GM04503 (cell line): ENCODE data around the gene CFAP74.
"Not testable (repeated sequence)": the region's sequence is repeated elsewhere in the genome, so short reads cannot be mapped to it uniquely, and the experiment has no call there.

Source experiments
- DNase-seq: peaks from one replicate; pipeline ENCODE4 v3.0.0-alpha.2; 2012; ENCODE audit warnings: low read depth

The CFAP74 gene

DNA sequence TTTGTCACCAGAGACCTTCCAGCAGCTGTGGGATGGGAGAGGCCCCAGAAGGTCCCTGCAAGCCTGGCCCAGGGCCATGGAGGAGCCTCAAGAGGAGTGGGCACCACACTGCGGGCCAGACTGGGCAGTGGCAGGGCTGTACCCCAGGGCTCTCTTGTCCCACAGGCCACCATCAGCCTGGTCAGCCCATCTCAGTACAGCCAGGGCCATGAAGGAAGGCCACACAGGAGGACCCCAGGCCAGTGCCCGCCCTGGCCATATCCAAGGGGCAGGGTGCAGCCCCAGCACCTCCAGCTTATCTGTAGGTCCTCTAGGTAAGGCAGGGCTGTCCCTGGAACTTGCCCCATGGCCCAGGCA is 109.6 kb downstream of the CFAP74 start:
- DNase-seq, result no peak

DNA sequence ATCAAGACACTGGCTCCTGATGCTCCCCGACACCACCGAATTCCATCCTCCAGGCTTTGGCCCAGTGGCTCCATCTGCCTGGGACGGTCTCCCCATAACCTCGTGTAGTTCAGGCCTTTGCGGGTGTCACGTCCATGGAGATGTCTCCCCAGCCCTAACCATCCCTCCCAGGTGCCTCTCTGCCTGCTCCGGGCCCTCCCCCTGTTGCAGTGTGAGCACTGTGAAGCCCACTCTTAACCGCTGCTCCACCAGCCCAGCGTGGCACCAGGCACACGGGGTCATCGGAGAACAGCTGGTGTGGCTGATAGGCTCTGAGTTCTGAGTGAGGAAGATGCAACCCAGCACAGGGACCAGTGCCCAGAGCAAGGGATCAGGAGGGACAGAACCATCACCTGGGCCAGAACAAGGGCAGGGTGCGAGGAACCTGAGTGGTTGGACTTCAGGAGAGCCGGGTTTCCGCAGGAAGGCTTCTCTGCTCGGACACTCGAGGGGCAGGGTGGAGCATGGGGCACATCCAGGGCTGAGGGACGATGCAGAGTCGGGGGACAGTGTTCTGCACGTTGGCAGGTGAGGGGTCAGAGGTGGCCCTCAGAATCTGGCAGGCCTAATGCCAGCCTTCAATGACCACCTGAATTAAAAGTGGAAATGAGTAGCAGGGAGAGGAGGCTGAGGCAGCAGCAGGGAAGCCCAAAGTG is 110.1 kb downstream of the CFAP74 start:
- DNase-seq, result no peak

DNA sequence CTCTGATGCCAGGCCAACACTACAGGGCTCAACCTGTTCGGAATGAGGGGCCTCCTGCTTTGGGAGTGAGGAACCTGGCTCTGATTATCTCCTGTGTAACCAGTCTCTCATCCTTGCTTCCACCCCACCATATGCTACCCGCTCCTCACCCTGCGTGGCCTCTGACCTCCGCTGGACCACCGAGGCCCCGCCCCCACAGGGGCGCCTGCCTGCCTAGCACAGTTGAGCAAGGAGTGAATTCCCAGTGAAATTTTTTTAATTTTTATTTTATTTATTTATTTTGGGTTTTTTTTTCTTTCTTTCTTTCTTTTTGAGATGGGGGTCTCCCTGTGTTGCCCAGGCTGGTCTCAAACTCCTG is 110.8 kb downstream of the CFAP74 start:
- no peak for DNase-seq

DNA sequence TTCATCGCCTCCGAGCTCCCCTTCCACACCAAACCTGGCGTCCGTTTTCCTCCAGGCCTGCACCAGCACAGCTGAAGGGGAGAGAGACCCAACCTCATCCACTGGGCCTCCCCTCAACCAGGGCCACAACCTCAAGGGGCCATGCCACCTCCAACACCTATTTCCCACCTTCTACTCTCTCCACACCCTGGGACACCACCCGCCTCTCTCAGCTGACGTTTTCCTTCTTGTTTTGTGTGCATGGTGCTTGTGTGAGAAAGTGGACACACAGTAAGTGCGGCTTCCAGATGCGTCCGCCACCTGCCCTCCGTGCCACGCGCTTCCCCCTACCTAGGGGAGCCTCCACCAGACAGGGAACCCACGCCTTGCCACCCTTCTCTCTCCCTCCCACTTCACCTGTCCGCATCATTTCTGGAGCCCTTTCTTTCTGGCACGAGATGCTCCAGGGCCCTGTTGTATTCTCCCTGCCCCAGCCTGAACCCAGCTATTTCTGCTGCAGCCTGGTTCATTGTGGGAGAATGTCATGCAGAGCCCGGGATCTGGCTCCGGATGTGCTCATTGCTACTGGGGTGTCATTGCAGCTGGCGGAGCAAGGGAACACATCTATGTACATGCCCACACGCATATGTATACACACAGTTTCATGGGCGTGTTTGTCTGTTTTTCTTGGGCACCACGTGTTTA is 111.4 kb downstream of the CFAP74 start:
- no peak for DNase-seq

DNA sequence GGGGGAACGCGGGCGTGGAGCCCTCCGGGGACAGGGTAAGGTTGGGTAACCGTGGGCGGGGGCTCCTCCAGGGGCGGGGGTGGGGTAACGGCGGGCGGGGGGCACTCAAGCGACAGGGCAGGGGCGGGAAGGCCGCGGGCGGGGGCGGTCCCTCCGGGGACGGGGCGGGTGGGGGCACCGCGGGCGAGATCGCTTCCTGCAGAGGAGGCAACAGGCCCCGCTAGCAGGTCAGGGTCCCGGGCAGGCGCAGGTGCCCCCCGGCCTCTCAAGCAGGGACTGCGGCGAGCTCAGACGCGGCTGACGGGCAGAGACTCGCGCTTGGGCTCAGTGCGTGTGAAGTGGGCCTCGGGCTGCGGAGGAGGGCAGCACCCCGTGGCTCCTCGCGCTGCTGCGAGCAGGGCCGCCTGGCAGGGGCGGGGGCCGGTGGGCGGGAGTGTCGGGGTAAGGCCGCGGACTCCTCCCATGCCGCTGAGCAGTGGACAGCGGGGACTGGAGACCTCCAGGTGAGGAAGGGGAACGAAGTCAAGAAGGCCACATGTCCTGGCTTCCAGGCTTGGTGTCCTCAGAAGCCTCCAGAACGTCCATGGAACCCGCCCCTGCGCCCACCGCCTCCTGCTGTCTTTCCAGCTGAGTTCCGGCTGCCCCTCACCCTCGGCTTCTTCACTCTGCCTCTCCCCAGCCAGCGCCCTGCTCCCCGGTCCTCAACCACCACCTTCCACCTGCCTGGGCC is 112.1 kb downstream of the CFAP74 start:
- DNase-seq, result no peak

DNA sequence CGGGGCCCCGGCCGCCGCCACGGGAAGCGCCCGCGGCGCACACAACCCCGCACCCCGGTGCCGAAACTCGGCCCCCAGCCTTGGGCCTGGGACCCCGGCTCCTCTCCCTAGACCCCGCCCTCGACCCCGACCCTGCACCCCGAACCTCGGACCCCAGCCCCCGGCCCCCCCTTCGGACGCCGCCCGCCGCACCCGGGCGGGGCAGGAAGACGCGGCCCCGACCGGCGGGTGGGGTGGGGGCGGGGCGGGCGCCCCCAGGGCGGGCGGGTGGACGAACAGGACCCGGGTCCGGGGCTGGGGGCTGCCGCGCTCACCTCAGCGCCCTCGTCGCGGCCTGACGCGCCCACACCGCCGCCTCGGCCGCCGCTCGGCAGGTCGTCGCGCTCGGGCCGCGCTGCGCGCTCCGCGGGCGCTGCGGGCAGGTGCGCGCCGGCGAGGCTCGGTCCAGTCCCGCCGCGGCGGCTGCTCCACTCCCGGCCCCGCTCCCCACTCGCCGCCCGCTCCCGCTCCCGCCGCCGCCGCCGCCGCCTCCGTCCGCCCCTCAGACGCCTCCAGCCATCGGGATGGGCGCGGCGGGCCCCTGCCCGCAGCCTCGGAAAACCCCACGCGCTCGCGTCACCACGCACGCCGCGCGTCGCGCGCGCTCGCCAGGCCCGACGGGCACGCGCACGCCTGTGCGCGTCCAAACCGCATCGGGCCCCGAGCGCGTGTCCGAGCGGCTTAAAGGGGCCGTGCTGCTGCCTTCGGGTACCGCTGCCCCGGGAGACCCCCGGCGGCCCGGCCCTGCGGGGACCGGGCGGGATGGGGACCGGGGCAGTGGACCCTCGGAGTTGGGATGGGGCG is 112.9 kb downstream of the CFAP74 start, which contains the start of gene GNB1:
GNB1 (minus strand) TSS at position 582 of the 843 bp plus-strand sequence. CDS start 65,634 bp downstream, outside the sequence.
- peak; percentile 37 for DNase-seq

DNA sequence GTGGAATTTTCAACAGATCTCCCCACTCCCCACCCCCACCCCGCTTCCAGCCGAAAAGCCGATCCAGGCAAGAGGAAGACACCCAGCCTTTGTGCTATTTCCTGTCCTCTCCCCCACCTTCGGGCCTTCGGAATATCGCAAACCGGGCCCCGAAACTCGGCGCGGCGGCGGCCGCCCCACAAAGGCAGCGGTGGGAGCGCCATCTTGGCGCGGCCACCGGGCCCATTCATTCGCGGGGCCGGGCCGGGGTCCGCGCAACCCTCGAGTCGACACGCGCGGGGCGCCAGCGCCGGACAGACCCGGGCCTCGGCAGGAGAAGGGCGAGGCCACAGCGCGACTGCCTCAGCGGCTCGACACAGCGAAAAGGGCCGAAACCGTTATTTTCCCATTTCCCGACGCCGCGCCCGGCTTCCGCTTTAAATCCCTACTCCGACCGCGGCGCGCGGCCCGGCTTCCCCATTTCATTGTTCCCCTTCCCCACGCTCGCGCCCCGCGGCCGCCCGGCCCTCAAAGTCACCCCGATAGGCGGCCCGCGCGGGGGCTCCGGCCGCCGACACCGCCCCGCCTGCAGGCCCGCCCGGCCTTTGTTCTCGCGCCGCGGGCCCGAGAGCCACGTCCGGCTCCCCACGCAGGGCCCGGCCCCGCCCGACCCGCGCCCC is 113.6 kb downstream of the CFAP74 start:
- no peak for DNase-seq

DNA sequence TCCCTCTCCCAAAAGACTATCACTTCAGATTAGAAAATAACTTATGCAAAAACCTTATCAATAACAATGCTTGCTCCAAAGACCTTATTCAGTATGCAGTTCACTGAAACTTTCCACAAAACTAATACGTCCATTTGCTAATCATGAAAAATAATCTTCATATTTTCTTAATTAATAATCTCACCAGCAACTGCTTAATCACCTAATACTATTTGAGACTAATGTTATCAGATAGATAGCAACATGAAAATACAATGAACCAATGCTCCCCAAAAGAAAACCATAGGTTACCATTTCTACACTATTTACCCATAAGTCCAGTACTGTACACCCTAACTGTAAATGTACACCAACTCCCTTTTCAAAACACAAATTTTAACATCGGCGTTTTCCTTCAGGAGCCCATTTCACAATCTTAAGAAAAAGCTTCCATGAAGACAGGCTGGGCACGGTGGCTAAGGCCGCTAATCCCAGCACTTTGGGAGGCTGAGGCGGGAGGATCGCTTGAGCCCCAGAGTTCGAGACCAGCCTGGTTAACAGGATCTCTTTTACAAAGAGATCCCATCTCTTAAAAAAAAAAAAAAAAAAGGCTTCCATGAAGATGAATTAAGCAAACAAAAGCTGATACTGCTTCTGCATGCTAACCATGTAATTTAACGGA is 114.4 kb downstream of the CFAP74 start:
- no peak for DNase-seq

DNA sequence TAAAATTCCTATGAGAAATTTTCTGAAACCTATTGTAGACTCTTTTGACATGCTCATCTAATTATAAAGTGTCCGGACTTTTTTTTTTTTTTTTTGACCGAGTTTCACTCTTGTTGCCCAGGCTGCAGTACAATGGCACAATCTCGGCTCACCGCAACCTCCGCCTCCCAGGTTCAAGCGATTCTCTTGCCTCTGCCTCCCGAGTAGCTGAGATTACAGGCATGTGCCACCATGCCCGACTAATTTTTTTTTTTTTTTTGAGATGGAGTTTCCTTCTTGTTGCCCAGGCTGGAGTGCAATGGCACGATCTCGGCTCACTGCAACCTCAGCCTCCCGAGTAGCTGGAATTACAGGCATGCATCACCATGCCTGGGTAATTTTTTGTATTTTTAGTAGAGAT is 119.7 kb downstream of the CFAP74 start:
- DNase-seq, result not testable (repeated sequence)

DNA sequence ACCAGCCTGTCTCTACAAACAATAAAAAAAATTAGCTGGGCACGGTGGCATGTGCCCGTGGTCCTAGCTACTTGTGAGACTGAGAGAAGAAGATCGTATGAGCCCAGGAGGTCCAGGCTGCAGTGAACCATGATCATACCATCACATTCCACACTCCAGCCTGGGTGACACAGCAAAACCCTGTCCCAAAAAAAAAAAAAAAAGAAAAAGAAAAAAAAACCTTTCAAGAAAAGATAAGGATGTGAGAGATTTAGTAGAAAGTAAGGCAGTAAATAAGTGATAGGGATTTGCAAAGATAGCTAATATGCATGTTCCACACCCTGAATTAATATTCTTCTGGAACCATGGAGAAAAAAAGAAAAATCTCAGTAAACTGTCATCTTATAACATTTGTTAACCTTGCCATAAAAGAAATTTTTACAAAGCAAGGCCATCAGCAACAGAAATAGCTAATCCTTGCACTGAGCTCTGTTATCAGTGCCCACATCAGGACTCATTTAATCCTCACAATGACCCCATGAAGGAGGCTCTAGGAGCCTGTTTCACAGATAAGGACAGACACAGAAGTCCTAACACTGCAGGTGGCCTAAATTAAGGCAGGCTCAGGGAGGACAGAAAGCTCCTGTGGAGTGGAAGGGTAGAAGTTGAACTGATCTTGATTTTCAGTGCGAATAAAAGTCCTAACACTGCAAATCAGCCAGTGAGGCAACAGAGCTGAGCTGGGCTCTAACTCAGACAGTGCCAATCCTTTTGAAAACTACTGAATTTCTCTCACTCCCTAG is 120.3 kb downstream of the CFAP74 start:
- no peak for DNase-seq

DNA sequence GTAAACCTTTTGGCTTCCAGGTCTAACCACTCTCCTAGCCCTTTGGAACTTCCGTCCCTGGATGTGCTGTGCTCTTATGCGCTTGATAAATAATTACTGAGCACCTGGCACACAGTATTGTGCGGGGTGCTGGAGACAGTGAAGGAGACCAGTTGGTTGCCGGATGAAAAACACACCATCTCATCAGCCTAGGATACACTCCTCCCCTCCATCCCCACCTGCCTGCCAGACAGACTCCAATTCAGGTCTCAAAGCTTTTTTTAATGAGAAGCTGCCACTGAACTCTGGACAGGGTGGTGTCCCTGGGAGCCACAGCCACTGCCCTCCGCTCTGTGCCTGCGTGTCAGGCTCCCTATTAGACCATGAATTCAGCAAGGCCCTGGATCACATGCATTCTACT is 121.9 kb downstream of the CFAP74 start:
- no peak for DNase-seq

DNA sequence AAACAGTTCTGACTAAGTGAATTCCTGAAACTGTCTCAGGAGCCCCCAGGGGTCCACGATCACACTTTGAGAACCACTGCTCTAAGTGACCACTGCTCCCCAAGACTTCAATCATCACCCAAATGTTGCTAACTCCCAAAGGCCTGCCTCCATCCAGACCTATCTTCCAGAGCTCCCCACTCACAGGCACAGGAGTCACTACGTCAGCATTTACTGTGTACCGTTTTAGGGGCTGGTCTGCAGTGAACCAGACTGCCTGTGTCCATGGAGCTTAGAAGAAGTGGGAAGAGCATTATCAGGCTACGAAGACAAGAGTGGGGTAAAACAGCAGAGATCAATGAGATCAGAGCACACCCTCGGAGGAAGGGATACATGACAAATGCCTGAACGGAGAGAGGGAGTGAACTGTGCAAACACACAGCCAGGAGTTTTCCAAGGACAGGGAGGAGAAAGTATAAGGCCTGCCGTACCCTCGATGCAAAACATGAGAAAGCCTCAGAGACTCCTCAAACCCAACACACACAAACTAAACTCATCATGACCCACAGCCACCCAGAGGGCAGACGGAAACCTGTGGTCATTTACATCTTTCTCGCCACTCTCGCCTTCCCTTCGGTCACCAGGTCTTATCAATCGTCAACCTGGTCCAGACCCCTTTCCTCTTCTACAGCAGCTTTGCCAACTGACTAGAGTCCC is 122.8 kb downstream of the CFAP74 start:
- DNase-seq, result no peak

DNA sequence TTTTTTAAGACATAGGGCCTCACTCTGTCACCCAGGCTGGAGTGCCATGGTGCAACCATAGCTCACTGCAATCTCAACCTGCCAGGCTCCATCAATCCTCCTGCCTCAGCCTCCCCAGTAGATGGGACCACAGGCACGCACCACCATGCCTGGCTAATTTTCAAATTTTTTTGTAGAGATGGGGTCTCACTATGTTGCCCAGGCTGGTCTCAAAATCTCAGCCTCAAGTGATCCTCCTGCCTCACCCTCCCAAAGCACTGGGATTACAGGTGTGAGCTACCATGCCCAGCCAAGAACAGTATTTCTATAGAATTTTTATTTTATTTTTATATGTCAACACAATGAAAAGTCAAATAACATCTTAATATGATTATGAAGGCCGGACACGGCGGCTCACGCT is 123.6 kb downstream of the CFAP74 start:
- no peak for DNase-seq

DNA sequence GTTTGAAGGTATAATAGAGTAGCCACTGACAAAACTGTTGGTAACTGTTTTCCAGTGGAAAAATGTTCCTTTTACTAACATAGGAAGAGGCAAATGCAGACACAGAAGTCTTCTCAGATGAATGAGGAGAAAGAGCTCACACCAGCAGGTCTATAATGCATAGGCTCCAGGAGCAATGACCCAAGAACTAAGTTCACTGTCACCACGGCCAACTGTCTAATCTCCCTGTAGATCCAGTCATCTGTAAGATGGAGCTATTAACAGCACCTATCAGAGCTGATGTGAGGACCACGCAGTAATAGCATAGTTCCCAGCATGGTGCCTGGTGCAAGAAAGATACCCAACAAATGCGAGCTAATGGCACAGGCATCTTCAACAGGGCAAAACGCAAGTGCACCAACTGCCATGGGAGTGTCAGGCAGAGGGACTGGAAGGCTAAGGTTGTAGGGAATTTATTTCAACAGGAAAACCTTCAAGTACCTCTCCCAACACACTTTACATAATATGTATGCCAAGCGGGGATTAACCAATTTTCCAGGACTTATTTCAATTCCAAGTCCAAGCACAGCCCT is 125.6 kb downstream of the CFAP74 start:
- DNase-seq, result no peak

DNA sequence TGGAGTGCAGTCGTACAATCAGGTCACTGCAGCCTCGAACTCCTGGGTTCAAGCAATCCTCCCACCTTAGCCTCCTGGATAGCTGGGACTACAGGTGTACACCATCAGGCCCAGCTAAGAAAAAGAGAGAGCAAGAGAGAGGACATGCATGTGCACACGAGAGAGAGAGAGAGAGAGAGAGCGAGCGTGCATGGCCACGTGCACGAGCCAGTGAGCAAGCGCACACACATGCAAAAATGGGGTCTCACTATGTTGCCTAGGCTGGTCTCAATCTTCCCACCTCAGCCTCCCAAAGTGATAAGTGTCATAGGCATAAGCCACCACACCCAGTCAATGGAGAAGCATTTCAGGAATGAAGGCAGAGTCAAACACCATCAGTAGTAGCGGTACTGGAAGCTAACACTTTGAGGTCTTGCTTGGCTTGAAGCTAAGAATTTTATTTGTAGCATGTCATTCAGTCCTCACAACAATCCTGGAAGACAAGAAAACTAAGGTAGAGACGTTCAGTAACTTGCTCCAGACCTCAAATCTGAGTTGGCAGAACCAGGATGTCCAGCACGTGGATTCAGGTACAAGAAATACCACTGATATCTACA is 127.2 kb downstream of the CFAP74 start:
- DNase-seq, result no peak

DNA sequence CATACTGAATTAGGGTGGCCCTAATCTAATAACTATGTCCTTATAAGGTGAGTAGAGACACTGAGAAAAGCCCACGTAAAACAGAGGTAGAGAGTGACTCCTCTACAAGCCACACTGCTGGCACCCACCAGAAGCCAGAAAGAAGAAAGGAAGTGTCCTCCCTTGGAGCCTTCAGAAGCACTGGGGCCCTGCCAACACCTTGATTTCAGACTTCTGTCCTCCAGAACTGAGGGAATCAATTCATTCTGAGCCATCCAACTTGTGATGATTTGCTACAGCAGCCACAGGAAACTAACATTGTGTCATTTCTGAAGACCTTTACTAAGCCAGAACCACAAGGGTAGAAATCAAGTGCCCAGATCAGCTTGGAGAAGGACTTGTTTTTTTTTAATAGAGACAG is 127.7 kb downstream of the CFAP74 start:
- no peak for DNase-seq

DNA sequence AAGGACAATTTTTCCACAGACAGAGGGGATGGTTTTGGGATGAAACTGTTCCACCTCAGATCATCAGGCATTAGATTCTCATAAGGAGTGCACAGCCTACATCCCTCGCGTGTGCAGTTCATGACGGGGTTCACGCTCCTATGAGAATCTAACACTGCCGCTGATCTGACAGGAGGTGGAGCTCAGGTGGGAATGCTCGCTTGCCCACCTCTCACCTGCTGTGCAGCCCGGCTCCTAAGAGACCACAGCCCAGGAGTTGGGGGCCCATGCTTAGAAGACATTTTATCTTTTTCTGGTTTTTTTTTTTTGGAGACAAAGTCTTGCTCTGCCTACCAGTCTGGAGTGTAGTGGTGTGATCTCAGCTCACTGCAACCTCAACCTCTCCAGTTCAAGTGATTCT is 128.7 kb downstream of the CFAP74 start:
- DNase-seq, result no peak

DNA sequence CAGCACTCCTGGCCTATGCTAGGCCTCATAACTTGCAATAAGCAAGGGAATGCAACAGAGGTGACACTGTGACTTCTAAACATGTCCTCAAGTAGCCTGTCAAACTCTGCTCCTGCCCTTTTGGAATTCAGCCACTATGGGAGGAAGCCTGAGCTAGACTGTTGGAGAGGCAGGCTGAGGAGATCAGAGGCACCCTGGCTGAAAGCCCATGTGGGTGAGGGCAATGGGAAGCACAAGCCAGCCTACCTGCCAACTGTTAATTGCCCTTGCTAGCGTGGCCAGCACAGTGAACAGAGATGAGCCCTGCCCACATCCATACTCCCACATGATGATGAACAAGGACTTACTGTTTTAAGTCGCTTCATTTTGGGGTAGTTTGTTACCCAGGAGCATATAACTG is 130.4 kb downstream of the CFAP74 start:
- no peak for DNase-seq
